ENCODE data around the gene ELF4.
"Not testable (repeated sequence)": the region's sequence is repeated elsewhere in the genome, so short reads cannot be mapped to it uniquely, and the experiment has no call there.

The ELF4 gene

GRCh38 chrX:130115119-130115885 is 5.0 kb upstream of the ELF4 start:
- in situ Hi-C loops (cut with HindIII; ENCODE audit: low sequenced_read_pairs), result not testable (repeated sequence)

GRCh38 chrX:130114141-130114588 is 3.9 kb upstream of the ELF4 start:
- in situ Hi-C loops (cut with HindIII; ENCODE audit: low sequenced_read_pairs), result no loop called here

- in situ Hi-C loops (cut with HindIII; ENCODE audit: low sequenced_read_pairs), result no loop called here
Measured at GRCh38 chrX:130111220-130112154, 1.2 kb upstream of the ELF4 start.

GRCh38 chrX:130109429-130110378 is 593 bp downstream of the ELF4 start:
- in situ Hi-C loops (cut with HindIII; ENCODE audit: low sequenced_read_pairs), result no loop called here

GRCh38 chrX:130108647-130109428 is 1.5 kb downstream of the ELF4 start:
- in situ Hi-C loops (cut with HindIII; ENCODE audit: low sequenced_read_pairs), result no loop called here

GRCh38 chrX:130106071-130106470 is 4.2 kb downstream of the ELF4 start:
- in situ Hi-C loops (cut with HindIII; ENCODE audit: low sequenced_read_pairs), result no loop called here

GRCh38 chrX:130105244-130105643 is 5.1 kb downstream of the ELF4 start:
- in situ Hi-C loops (cut with HindIII; ENCODE audit: low sequenced_read_pairs), result no loop called here

- in situ Hi-C loops (cut with HindIII; ENCODE audit: low sequenced_read_pairs), result no loop called here
Measured at GRCh38 chrX:130103605-130104004, 6.7 kb downstream of the ELF4 start.

- in situ Hi-C loops (cut with HindIII; ENCODE audit: low sequenced_read_pairs), result no loop called here
Measured at GRCh38 chrX:130100180-130100579, 10.1 kb downstream of the ELF4 start.

GRCh38 chrX:130098210-130098552 is 12.1 kb downstream of the ELF4 start:
- in situ Hi-C loops (cut with HindIII; ENCODE audit: low sequenced_read_pairs), result no loop called here

- in situ Hi-C loops (cut with HindIII; ENCODE audit: low sequenced_read_pairs), result no loop called here
Measured at GRCh38 chrX:130097507-130098209, 12.6 kb downstream of the ELF4 start.

GRCh38 chrX:130095249-130096030 is 14.9 kb downstream of the ELF4 start:
- in situ Hi-C loops (cut with HindIII; ENCODE audit: low sequenced_read_pairs), result no loop called here

GRCh38 chrX:130094696-130095095 is 15.6 kb downstream of the ELF4 start:
- in situ Hi-C loops (cut with HindIII; ENCODE audit: low sequenced_read_pairs), result no loop called here

- in situ Hi-C loops (cut with HindIII; ENCODE audit: low sequenced_read_pairs), result no loop called here
Measured at GRCh38 chrX:130093271-130093670, 17.0 kb downstream of the ELF4 start.

GRCh38 chrX:130091980-130092522 is 18.2 kb downstream of the ELF4 start:
- in situ Hi-C loops (cut with HindIII; ENCODE audit: low sequenced_read_pairs), result no loop called here

- in situ Hi-C loops (cut with HindIII; ENCODE audit: low sequenced_read_pairs), result no loop called here
Measured at GRCh38 chrX:130090364-130090763, 19.9 kb downstream of the ELF4 start.

- in situ Hi-C loops (cut with HindIII; ENCODE audit: low sequenced_read_pairs), result no loop called here
Measured at GRCh38 chrX:130086447-130087206, 23.7 kb downstream of the ELF4 start.
